OCI-LY3 (cell line): ENCODE measurements around the gene RPL22L1.

Experiments used
- EZH2phosphoT487 ChIP-seq: fragments of 200-600 bp; shearing (Covaris generic); IDR thresholded peaks from 2 replicates; pipeline ENCODE4 v1.6.1; 2018; ENCODE audit warnings: antibody characterized with exemption, mixed run types, low read depth
- TF ChIP-seq, protein P1 (sequence below): fragments of 200-600, 300-600 bp; sonication (generic); IDR thresholded peaks from 2 replicates; pipeline ENCODE4 v1.5.1; 2014; ENCODE audit warnings: antibody characterized with exemption, low read length, low read depth

GRCh38 chr3:170889132-170889531 is 19.1 kb upstream of the RPL22L1 start:
- TF ChIP-seq, protein P1, sequence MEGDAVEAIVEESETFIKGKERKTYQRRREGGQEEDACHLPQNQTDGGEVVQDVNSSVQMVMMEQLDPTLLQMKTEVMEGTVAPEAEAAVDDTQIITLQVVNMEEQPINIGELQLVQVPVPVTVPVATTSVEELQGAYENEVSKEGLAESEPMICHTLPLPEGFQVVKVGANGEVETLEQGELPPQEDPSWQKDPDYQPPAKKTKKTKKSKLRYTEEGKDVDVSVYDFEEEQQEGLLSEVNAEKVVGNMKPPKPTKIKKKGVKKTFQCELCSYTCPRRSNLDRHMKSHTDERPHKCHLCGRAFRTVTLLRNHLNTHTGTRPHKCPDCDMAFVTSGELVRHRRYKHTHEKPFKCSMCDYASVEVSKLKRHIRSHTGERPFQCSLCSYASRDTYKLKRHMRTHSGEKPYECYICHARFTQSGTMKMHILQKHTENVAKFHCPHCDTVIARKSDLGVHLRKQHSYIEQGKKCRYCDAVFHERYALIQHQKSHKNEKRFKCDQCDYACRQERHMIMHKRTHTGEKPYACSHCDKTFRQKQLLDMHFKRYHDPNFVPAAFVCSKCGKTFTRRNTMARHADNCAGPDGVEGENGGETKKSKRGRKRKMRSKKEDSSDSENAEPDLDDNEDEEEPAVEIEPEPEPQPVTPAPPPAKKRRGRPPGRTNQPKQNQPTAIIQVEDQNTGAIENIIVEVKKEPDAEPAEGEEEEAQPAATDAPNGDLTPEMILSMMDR, result no peak
- no peak for TF ChIP-seq EZH2phosphoT487
